GM19468 (cell line): ENCODE measurements around the gene SUPT6H.
"Not testable (repeated sequence)": the region's sequence is repeated elsewhere in the genome, so short reads cannot be mapped to it uniquely, and the experiment has no call there.

Experiments
- ATAC-seq: cut with Tn5 transposase; IDR thresholded peaks from one replicate; pipeline ENCODE4 v1.9.1; 2021; ENCODE audit warnings: mild to moderate bottlenecking, moderate library complexity, moderate number of reproducible peaks; ENCODE audit not compliant: unreplicated experiment; ENCODE audit errors: extremely low read depth

Gene SUPT6H

DNA sequence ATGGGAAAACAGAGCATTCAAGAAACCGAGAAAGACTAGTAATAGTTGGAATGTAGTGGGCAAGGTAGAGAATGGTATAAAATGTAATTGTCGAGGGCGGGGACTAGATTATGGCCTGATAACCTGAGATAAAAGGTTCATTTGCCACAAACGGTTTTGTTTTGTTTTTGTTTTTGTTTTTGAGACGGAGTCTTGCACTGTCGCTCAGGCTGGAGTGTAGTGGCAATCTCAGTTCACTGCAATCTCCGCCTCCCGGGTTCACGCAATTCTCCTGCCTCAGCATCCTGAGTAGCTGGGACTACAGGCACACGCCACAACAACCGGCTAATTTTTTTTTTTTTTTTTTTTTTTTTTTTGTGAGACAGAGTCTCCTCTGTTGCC is 67.9 kb downstream of the SUPT6H start:
- ATAC-seq: no peak

DNA sequence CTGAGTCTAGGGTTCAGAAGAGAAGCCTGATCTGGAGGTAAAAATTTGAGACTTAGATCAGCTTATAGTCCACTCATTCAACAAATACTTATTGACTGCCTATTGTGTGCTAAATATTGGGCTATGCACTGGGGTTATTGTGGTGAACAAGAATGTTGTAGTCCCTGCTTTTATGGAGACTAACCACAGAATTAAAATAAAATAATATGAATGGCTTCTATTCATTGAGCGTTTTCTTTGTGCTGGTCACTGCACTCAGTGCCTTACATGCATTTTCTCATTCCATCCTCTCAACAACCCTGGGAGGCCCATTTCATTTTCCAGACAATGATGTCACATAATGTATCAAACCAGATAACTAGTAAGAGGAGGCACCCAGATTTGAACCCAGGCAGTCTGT is 71.3 kb downstream of the SUPT6H start:
- ATAC-seq: no peak

DNA sequence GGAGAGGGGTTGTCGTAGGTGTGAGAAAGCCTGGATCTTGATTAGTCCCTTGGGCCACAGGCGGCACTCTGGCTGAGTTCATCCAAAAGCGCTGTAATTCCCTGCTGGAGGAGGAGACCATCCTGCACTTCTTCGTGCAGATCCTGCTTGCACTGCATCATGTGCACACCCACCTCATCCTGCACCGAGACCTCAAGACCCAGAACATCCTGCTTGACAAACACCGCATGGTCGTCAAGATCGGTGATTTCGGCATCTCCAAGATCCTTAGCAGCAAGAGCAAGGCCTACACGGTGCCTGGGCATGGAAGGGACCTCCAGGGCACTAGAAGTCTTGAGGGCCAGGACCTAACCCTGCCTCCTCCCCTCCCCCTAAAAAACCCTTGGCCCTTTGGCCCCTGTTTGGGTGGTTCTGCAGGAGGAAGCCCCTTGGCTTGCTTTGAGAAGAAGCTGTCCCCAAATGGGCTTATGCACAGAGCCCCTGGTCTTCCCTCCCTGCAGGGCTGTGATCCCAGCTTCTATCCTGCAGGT is 72.8 kb downstream of the SUPT6H start:
- ATAC-seq: no peak

DNA sequence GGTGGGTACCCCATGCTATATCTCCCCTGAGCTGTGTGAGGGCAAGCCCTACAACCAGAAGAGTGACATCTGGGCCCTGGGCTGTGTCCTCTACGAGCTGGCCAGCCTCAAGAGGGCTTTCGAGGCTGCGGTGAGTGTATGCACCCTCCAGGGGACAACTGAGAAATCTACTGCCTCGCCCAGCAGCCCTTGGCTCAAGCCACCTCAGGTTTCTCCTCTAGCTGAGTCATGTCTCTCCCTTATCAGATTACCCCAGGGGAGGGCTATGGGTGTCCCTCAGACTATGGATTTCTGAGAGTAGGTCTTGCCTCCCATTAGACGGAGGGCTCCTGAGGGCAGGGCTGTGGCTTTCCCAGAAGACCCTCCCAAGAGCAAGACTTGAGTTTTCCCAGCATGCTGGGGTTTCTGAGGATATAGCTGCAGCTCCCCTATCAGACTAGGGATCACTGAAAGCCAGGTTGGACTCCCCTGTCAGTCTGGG is 73.3 kb downstream of the SUPT6H start:
- no peak for ATAC-seq

DNA sequence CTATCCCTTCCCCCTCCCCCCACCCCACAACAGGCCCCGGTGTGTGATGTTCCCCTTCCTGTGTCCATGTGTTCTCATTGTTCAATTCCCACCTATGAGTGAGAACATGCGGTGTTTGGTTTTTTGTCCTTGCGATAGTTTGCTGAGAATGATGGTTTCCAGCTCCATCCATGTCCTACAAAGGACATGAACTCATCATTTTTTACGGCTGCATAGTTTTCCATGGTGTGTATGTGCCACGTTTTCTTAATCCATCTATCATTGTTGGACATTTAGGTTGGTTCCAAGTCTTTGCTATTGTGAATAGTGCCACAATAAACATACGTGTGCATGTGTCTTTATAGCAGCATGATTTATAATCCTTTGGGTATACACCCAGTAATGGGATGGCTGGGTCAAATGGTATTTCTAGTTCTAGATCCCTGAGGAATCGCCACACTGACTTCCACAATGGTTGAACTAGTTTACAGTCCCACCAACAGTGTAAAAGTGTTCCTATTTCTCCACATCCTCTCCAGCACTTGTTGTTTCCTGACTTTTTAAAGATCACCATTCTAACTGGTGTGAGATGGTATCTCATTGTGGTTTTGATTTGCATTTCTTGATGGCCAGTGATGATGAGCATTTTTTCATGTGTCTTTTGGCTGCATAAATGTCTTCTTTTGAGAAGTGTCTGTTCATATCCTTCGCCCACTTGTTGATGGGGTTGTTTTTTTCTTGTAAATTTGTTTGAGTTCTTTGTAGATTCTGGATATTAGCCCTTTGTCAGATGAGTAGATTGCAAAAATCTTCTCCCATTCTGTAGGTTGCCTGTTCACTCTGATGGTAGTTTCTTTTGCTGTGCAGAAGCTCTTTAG is 74.1 kb downstream of the SUPT6H start:
- ATAC-seq: not testable (repeated sequence)

DNA sequence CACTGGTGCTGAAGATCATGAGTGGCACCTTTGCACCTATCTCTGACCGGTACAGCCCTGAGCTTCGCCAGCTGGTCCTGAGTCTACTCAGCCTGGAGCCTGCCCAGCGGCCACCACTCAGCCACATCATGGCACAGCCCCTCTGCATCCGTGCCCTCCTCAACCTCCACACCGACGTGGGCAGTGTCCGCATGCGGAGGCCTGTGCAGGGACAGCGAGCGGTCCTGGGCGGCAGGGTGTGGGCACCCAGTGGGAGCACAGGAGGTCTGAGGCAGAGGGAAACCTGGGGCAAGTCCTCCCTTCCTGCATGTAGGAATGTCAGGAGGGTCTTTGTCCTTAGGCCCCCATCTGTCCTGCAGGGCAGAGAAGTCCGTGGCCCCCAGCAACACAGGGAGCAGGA is 75.3 kb downstream of the SUPT6H start:
- no peak for ATAC-seq

DNA sequence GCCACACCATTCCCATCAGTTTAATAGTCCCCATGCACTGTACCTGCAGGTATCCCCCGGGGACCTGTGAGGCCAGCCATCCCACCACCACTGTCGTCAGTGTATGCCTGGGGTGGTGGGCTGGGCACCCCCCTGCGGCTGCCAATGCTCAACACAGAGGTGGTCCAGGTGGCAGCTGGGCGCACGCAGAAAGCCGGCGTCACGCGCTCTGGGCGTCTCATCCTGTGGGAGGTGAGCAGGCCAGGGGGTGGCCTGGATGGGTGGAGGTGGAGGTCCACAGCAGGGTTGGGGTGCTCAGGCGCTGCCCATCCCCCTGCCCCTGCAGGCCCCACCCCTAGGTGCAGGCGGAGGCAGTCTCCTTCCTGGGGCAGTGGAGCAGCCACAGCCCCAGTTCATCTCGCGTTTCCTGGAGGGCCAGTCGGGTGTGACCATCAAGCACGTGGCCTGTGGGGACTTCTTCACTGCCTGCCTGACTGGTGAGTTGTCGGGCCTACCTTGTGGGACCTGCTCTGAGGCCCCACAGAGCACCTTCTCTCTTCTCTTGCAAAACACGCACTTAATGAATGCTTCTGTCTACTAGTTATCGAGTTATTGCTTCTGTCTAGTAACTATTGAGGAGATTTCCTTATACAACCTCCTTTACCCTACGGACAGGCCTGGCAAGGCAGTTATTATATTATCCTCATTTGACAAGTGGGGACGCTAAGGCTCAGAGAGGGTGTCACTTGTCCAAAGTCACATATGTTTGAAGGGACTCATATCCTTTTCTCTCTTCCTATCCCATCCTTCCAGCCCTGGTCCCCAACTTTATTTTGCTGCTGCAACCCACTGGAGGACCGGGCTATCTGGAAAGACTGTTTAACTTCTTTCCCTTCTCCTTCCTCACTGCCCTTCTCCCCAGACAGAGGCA is 76.0 kb downstream of the SUPT6H start:
- peak; percentile 45 for ATAC-seq

DNA sequence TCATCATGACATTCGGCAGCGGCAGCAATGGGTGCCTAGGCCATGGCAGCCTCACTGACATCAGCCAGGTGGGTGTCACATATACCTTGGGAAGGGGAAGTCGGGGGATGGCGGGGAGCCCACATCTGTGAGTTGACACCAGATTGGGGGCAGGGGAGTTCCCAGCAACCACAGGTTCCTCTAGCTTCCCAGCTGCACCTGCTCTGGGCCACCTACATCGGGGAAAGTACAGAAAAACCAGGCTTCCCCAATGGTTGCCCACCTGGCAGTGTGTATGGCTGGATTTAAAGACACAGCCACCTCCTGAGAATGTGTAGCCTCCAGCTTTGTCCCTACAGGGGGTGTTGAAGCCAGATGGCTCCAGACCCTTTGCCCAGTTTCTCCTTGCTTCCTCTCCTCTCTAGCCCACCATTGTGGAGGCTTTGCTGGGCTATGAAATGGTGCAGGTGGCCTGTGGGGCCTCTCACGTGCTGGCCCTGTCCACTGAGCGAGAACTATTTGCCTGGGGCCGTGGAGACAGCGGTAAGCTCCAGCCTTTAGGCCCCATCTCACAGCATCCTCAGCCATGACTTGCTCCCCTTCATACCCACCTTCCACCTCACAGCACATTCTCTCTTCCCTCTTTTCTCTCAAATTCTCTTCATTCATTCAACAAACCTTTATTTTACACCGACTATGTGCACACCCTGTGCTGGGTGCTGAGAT is 76.8 kb downstream of the SUPT6H start:
- no peak for ATAC-seq

DNA sequence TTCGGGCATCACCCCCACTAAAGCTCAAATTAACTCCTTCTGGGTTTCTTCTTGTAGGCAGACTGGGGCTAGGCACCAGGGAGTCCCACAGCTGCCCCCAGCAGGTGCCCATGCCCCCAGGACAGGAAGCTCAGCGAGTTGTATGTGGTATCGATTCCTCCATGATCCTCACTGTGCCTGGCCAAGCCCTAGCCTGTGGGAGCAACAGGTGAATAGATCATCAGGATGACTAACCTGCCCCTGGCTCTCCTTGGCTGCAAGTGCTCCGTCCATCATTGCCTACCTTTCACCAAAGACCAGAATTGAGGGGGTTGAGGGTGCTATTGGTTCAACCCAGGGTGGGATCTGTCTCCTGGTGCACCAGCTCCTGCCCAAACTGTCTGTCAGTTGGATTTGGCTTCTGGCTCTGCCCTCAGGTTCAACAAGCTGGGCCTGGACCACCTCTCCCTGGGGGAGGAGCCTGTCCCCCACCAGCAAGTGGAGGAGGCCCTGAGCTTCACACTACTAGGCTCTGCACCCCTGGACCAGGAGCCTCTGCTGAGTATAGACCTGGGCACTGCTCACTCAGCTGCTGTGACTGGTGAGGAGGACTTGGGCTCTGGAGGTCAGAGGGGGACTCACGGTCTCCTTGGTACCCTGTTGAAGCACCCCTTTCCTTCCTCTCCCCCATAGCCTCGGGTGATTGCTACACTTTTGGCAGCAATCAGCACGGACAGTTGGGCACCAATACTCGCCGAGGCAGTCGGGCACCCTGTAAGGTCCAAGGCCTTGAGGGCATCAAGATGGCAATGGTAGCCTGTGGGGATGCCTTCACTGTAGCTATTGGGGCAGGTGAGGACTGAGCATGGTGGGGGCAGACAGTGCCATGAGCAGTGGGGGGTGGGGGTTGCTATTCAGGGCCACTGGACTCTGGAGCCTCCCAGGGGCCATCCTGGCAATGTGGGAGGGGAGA is 78.7 kb downstream of the SUPT6H start:
- ATAC-seq: no peak

DNA sequence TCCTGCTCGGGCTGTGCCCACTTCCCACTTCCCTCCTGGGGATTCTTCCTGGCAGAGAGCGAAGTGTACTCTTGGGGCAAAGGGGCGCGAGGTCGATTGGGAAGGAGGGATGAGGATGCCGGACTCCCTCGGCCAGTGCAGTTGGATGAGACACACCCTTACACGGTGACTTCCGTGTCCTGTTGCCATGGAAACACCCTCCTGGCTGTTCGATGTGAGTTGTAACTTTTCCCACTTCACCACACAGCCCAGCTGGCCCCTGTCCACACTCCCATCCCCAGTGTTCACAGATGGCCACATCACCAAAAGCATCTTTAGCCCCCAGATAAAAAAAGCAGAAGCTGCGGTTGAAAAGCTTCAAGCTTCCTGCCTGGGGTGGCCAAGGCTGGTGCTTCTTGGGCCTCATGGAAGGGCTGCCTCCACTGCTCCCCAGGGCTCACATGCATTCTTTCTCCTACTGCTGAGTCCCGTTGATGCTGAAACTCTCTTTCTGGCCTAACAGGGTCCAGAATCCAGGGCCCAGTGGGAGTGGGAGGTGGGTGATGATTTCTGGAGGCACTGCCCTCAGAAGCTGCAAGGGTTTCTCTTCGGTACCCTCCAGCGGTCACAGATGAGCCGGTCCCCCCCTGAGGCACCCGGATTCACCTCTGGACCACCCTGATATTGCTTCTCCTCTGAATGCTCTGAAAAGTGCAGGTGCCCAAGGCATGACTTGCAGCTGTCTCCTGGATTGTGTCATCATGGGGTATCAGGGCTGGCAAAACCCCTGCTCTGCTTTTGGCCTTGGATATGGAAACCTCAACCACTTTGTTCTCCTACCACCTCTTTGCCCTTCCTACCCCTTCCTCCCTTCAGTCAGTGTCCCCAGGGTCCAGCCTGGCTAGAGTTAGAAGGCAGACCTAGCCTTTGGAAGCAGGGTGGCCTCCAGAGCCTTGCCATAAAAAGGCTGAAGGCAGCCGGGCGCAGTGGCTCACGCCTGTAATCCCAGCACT is 79.6 kb downstream of the SUPT6H start:
- no peak for ATAC-seq

DNA sequence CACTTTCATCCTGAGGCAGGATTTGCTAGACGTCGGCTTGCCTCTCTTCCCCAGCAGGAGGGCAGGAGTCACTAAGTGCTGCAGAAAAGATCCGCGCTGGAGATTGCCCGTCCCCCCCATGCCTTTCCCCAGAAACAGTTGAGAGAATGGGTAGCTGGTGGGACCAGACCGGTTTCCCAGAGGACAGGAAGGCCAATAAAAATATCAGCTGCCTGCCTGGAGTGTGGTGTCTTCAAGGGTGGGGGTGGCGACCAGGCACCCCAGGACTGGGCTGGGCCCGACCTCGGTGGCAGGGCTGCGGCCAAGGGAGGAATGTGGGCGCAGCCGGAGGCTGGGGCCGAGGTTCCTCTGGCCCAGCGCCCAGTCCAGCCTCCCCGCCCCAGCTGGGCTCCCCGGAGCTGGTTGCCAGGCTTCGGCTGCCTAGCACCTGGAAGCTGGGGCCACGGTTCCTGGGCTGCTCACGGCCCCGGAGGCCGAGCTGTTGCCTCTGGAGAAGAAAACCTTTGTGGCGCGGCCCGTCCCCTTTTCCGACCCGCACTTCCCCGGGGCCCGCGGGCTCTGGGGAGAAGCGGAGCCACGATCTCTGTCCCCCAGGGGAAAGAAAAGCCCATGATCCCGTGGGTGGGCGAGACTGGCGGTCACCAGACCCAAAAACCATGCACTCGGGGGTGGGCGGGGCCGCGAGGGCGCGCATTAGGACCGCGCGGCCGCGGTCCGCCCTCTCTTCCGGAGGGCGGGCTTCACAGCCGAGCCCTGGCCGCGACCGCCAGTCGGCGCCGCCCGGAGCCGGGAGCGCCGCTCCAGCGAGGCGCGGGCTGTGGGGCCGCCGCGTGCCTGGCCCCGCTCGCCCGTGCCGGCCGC is 81.5 kb downstream of the SUPT6H start, which contains the start of gene TRAF4:
TSS of gene TRAF4 (plus strand) at position 769 of the 861 bp plus-strand sequence. CDS start 102 bp downstream, outside the sequence.
- ATAC-seq: peak; percentile 33

DNA sequence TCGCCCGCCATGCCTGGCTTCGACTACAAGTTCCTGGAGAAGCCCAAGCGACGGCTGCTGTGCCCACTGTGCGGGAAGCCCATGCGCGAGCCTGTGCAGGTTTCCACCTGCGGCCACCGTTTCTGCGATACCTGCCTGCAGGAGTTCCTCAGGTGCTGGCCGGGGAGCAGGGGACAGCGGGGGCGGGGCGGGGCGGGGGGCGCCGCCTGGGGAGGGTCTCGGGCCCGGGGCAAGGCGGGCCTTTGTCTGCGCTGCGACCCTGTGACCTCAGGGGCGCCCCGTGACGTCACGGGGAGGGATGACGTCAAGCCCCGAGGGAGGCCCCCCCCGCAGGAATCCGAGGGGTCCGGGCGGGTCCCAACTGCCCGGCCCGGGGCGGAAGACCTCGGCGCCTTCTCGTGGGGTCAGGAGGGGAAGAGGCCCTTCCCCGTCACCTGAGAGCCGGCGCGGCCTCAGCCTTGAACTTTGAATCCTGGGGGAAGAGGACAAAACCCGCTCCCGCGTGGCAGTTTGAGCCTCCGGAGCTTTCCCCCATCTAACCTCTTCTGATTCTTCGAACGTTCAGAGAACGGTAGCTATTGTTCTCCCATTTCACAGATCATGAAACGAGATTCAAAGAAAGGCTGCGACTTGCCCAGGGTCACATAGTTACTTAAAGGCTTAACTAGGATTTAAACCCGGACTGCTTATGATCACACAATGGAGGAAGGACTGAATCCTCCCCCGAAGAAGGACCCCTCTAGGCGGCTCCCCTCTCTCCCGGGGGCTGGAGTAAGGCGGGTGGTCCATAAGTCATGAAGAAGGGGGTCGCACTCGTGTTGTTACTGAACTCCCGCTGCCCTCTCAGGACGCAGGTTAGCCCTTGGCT is 82.3 kb downstream of the SUPT6H start:
- ATAC-seq: no peak

DNA sequence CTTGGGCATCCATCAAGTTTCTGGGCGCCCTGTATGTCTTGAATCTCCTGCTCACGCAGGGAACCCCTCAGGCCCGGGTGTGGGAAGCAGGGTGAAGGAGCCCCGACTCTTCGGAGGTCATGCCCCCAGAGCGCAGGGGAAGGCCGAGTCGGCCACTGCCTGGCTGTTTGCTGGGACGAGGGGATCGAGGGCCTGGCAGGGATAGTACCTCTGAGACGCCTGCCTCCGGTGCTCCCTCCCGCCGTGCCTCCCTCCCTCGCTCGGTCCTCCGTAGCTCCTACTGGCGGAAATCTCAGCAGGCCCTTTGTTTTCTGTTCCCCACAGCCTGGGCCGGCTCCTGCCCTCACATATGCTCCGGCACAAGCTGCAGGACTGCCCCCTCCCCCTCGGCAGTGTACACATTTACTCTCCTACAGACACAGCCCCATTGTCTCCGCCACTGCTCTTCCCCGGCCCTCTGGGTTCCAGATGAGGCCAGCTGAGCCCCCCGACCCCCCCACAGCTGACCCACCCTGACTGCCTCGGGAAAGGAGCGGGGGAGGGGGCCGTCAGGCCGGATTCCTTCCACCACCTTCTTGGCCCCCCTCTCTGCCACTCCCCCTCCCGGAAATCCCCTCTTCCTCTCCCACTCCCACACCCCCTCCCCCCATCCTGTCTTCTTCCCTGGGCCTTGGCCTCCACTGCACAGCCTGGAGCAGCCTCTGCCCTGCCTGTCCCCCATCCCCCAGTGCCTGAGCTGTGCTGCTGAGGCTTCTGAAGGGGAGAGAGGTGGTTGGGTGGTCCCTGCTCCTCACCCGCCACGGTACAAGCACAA is 83.2 kb downstream of the SUPT6H start:
- no peak for ATAC-seq

DNA sequence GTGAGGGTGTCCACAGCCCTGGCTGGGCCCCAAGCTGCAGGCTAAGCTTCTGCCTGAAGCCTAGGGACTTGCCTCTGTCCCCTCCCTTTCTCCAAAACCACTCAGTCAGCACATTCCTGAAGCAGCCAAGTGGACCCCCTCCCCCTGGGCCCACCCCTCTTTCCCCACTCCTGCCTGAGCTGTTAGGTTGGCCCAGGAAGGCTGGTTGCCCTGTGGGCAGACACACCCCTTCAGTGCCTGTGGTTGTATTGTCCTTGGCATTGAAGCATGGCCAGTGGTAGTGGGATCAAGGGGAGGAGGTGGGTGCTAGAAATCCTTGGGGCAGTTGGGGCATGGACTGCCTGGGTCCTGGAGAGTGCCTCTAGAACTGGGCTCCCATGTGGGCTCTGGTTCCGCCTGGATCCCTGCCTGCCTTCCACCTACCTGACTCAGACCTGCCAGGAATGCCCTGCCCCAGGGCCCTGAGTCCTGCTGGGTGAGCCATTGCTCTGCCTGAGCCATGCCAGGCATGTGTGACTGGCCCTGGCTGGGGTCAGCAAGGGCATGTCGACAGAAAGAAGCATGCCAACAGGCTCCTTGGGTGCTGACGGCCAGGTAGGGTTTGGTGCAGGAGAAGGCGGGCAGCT is 83.9 kb downstream of the SUPT6H start:
- no peak for ATAC-seq

DNA sequence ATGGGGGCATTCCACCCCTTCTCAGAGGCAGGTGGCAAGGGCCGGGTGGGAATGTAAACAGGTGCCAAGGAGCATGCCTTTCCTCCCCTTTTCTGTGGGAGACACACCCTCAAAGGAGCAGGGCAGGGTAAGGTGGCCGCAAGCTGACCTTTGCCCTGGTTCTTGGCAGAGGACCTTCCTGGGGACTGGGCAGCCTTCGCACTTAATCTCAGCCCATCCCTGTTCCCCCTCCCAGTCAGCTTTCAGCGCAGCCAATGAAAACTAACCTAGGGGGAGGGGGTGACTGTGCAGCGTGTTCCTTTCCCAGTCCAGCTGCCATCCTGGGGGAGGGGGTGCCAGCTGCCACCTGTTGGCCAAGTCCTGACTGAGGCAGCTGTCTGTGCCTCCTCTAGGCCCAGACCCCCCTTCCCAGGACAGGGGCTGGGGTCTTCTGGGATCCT is 84.6 kb downstream of the SUPT6H start:
- no peak for ATAC-seq
